NCI-H510A treated with DMSO at 0.1 percent for 48 hours (cell line): Measurements from ENCODE around the gene KLF16.
"Not testable (repeated sequence)": the region's sequence is repeated elsewhere in the genome, so short reads cannot be mapped to it uniquely, and the experiment has no call there.

Experiments
- DNase-seq: peaks from one replicate; lab custom pipeline; 2025; lab: John Stamatoyannopoulos, UW

The KLF16 gene

DNA sequence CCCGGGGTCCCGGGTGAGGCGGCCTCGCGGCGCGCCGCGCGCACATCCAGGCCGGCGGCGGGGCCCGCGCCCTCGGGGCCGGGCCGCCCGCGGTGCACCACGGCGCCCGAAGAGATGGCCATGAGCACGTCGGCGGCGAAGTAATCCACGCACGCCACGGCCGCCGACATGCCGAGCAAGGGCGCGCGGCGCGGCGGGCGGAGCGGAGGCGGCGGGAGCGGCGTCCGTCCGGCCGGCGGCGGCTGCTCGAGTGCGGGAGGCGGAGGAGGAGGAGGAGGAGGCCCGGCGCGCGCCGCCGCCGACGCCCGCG lies at the start of gene KLF16:
TSS of gene KLF16 (minus strand) at position 252 of the 310 bp plus-strand sequence. CDS start at position 170, 82 bp downstream.
- no peak for DNase-seq

DNA sequence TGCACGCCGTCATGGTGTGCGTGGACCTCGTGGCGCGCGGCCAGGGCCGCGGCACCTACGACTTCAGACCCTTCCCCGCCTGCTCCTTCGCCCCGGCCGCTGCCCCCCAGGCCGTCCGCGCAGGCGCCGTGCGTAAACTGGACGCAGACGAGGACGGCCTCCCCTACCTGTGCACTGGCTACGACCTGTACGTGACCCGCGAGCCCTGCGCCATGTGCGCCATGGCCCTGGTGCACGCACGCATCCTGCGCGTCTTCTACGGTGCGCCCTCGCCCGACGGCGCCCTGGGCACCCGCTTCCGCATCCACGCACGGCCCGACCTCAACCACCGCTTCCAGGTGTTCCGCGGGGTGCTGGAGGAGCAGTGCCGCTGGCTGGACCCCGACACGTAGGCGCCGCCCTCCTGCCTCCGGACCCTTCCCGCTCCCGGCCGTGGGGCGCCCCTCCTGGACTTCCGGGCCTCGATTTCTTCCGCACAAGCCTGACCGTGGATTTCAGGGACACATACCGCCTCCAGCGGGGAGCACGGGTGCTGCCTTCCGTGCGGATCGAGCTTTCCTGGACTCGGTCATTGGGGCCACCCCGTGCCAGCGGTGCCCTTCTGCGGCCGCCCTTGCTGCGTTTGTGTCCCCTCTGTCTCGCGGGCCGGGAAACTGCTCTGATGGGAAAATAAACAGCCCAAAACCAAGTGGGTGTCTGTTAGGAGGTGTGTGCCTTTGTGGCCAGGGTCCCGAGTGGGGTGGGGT lies 49.6 kb upstream of the KLF16 start:
- DNase-seq, result no peak

DNA sequence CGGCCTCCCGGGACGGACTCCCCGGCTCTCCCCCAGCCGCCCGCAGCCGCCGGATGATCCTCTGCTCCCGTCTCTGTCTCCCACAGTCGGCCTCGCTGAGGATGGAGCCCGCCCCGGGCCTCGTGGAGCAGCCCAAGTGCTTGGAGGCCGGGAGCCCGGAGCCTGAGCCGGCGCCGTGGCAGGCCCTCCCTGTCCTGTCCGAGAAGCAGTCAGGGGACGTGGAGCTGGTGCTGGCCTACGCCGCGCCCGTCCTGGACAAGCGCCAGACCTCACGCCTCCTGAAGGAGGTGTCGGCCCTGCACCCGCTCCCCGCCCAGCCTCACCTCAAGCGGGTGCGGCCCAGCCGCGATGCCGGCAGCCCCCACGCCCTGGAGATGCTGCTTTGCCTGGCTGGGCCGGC lies 48.6 kb upstream of the KLF16 start:
- DNase-seq, result no peak

DNA sequence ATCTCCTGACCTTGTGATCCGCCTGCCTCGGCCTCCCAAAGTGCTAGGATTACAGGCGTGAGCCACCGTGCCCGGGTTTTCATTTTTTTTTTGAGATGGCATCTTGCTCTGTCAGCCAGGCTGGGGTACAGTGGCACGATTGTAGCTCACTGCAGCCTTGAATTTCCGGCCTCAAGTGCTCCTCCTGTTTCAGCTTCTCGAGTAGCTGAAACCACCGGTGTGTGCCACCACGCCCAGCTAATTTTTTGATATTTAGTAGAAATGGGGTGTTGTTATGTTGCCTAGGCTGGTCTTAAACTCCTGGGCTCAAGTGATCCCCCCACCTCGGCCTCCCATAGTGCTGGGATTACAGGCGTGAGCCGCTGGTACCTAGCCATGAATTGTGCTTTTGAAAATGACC lies 47.7 kb upstream of the KLF16 start:
- no peak for DNase-seq

DNA sequence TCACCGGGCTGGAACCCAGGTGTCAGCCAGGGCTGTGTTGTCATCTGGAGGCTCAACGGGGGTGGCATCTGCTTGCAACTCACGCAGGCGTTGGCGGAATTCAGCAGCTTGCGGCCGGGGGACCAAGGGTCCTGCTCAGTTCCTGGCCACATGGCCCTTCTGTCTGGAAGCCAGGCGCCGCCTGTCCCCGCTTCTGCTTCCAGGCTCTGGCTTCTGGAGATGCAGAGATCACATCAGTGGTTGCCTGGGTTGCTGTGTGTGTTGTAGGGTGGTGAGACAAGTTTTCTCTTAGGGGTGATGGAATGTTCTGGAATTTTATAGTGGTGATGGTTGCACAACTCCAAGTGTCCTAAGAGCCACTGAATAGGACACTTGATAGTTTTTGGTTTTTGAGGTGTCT lies 46.8 kb upstream of the KLF16 start:
- no peak for DNase-seq

DNA sequence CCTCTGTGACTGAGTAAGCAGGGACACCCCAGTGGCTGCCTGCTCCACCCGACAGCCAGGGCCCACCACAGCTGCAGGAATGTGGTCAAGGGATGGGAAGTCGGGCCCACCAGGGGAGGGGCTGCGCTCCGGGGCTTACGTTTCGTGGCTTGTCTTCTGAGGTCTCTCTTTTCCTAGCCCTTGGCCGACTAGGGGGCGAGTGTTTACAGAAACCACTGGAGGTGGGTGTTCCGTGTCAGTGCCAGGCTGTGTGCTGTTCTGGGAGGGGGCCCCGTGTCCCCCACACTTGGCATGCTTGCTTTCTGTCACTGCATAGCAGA lies 46.3 kb upstream of the KLF16 start:
- no peak for DNase-seq

DNA sequence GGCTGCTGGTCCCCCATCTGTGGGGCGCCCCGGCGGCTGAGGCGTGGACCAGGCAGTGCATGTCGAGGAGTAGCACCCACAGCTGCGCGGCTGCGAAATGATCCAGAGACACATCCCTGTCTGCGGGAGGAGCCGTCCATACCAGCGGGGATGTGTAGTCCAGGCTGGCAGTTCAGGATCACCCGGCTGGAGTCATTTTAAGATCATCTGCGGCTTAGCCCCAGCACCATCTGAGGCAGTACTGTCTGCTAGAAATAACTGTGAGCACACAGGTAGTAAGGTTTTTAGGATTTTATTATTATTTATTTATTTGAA lies 44.9 kb upstream of the KLF16 start:
- no peak for DNase-seq

DNA sequence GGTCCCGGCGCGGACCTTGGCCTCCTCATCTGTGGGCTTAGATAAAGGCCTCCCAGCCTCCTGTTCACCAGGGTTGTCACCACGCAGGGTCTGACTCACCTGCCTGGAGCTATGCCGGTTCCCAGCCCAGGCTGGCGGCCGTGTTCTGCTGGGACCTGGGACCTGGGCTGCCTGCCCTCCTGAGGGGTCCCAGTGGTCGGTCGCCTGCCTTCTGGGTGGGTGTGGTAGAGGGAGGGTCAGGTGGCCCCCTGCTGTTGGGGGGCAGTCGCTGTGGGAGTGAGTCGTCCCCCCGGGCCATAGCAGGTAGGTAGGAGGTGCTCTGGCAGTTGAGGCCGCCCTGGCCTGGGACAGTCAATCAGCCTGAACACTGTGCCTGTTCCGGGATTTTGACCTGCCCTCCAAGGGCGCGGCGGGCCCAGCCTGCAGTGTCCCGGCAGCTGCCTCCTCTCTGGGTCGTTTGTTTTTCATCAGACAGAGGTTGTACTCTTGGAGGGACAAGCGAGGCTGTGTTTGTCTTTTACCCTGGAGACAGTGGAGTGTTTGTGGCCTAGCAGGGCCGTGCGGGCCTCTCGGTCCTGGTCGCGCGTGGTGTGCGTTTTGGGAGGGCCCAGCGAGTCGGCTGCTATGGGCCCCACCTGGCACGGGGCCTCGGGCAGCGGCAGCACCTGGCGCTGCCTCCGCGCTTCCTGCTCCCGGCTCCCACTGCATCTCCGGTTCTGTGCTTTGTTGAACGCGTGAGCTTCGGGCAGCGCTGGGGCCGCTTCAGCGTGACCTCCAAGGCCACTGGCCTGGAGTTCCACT lies 44.4 kb upstream of the KLF16 start:
- DNase-seq, result no peak

DNA sequence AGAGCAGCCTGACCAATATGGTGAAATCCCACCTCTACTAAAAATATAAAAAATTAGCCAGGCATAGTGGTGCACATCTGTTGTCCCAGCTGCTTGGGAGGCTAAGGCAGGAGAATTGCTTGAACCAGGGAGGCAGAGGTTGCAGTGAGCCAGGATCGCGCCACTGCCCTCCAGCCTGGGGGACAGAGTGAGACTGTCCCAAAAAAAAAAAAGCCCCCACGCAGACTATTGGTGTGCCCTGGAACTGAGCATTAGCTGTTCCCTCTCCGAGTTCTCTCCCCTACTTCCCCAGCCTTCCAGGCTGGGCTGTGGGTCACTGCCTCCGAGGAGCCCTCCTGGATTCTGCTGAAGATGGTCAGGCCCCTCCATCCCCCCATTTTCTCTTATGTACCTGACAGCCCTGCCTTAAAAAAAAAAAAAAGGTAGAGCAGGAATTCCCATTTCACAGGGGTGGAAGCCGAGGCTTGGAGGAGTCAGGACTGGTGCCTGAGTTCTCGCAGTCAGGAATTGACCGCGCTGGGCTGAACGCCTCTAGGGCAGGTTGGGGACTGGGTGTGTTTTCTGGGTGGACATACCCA lies 43.7 kb upstream of the KLF16 start:
- no peak for DNase-seq

DNA sequence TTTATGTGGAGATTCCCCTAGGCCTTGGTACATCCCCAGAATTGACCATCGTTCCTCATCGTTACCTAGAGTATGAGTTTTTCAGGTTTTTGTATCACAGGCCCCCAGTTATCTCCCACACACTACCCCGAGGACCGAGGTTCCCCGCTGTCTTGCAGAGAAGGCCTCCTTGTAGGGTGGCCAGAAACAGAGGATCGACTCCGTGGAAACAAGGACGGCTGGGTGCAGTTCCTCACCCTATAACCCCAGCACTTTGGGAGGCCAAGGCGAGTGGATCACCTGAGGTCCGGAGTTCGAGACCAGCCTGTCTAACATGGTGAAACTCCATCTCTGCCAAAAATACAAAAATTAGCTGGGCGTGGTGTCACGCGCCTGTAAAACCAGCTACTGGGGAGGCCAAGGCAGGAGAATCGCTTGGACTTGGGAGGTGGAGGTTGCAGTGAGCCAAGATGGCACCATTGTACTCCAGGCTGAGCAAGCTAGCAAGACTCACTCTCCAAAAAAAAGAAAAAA lies 42.5 kb upstream of the KLF16 start:
- no peak for DNase-seq

DNA sequence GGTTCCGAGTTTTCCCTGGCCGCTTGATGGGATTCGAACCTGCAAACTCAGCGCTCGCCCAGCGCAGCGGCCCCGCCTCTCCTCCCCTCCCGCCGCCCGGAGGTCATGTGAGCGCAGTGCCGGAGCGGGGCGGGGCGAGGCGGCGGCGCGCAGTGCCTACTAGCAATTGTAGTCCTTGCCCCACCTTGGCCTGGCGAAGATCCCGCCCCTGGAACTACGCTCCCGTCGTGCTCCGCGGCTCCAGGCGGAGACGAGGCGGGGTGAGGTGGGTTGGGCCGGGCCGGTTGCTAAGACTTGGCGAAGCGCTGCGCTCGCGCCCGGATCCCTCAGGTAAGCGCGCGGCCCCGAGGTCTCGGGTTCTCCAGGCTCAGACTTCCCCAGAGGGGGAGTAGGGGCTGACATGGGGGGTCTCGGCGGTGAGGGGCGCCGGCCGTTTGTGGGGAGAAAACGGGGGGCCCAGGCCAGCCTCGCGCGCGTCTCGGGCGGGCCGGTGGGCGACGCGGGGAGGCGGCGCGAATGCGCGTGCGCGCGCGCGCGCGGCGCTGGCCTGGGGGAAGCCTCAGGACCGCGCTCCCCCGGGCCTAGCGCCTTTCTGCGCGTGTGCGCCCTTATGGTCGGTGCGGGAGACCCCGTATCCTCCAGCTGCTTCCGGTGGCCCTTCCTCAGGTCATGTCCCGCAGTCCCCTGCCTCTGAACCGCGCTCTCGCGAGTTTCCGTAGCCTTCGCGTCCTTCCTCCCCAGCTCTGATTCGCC lies 41.9 kb upstream of the KLF16 start, which contains the start of the genes ADAT3 and SCAMP4:
TSS of gene ADAT3 (plus strand) at position 290 of the 753 bp plus-strand sequence. CDS start 6,649 bp downstream, outside the sequence.
TSS of gene SCAMP4 (plus strand) at position 290 of the 753 bp plus-strand sequence. CDS start 9,621 bp downstream, outside the sequence.
- peak; percentile 92 for DNase-seq

DNA sequence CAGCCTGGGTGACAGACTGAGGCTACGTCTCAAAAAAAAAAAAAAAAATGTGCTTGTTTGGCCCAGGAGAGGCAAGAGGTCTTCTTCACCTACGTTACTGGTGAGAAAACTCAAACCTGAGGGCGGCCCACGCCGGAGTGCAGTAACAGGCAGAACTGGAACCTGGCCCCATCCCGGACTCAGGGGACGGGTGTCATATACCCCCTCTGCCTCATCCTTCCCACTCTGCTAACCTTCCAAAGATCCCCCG lies 41.4 kb upstream of the KLF16 start:
- no peak for DNase-seq

DNA sequence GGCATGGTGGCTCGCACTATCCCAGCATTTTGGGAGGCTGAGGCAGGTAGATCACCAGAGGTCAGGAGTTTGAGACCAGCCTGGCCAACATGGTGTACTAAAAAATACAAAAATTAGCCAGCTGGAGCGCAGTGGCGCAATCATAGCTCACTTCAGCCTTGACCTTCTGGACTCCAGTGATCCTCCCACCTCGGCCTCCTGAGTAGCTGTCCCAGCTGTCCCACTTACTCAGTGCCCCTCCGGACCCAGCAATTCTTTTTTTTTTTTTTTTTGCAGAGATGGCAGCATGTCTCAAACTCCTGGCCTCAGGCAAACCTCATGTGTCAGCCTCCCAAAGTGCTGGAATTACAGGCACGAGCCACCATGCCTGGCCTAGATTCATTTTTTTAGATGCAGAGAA lies 39.5 kb upstream of the KLF16 start:
- no peak for DNase-seq

DNA sequence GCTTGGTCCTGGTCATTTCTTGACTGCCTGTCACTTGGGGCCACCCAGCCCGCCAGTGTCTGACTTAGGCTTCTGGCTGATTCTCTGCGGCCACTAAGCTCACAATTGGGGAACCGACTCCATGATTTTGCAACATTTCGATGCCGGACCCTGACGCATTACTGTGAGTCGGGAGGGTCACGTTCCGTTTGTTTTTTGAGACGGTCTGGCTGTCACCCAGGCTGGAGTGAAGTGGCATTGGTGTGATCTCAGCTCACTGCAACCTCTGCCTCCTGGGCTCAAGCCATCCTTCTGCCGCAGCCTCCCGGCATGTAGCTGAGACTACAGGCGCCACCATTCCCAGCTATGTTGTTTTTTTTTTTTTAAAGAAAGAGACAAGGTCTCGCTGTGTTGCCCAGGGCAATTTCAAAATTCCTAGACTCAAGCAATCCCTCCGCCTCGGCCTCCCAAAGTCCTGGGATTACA lies 38.6 kb upstream of the KLF16 start:
- no peak for DNase-seq

DNA sequence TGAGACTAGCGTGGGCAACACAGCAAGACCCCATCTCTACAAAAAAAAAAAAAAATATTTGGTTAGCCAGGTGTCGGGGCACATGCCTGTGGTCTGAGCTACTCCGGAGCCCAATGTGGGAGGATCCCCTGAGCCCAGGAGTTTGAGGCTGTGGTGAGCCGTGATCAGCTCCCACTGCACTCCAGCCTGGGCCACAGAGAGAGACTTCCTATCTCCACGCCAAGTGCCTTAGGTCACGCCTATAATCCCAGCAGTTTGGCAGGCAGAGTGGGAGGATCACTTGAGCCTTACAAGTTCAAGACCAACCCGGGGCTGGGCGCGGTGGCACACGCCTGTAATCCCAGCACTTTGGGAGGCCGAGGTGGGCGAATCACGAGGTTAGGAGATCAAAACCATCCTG lies 33.1 kb upstream of the KLF16 start:
- no peak for DNase-seq

DNA sequence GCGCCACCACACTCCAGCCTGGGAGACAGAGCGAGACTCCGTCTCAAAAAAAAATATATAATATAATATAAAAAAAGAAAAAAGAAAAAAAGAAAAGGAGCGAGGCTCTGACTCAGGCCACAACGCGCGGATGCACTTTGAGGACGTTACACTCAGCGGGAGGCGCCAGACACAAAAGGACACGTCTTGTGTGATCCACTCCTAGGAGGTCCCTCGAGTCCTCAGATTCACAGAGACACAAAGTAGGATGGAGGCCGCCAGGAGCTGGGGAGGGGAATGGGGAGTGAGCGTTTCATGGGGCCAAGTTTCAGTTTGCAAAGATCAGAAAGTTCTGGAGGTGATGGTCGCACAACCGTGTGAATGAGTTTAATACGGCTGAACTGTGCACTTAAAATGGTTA lies 30.4 kb upstream of the KLF16 start:
- no peak for DNase-seq

DNA sequence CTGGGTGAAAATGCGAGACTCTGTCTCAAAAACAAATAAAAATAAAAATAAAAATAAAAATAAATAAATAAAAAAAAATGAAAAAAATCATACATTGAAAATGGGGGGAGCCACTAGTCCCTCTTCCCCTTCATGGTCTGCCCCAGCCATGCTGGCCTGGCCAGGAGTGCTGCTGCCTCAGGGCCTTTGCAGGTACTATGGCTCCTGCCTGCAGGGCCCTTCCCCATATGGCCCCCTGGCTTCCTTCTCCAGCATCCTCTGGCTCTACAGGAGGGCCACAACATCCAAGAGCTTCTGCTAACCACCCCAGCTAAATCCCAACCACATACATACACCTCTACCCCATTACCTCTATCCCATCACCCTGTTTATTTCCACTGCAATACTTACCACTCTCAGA lies 26.5 kb upstream of the KLF16 start:
- DNase-seq, result no peak

DNA sequence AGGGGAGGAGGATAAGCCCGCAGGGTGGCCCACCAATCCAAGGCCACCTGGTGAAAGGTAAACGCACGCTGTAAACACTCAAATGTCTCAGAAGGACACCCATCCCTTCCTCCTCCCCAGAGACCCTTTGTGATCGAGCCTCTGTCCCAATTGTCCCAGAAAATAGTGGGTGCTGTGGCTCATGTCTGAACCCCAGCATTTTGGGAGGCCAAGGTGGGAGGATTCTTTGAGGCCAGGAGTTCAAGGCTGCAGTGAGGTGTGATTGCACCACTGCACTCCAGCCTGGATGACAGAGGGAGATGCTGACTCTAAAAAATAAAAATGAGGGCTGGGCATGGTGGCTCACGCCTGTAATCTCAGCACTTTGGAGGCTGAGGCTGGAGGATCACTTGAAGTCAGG lies 25.0 kb upstream of the KLF16 start:
- no peak for DNase-seq

DNA sequence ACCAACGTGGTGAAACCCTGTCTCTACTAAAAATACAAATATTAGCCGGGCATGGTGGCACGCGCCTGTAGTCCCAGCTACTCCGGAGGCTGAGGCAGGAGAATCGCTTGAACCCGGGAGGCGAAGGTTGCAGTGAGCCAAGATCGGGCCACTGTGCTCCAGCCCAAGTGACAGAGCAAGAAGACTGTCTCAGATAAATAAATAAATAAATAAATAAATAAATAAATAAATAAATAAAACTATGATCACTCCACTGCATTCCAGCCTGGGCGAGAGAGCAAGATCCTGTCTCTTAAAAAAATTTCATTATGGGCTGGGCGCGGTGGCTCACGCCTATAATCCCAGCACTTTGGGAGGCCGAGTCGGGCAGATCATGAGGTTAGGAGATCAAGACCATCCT lies 23.0 kb upstream of the KLF16 start:
- DNase-seq, result not testable (repeated sequence)

DNA sequence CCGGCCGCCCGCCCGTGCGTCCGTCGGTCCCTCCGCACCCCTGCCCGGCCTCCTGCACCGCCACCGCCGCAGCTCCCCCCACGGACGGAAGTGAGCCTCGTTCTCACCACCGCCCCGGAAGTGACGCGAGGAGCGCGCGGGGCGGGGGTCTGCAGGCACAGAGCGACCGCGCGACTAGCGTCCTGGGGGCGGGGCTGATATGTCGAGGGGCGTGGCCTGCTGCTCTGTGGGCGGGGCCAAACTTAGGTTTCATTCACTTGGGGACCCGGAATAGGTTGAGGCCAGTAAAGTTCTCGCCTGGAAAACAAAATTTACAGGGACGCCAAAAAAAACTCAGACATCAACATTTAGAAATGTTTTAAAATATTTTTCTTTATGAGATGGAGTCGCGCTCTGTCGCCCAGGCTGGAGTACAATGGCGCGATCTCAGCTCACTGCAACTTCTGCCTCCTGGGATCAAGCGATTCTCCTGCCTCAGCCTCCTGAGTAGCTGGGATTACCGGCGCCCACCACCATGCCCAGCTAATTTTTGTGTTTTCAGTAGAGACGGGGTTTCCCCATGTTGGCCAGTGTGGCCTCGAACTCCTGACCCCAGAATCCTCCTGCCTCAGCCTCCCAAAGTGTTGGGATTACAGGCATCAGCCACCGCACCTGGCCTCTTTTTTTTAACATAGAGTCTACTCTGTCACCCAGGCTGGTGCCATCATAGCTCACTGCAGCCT lies 22.2 kb upstream of the KLF16 start, which contains the start of gene ABHD17A:
TSS of gene ABHD17A (minus strand) at position 99 of the 722 bp plus-strand sequence. CDS start 3,930 bp downstream, outside the sequence.
- DNase-seq, result peak; percentile 62

DNA sequence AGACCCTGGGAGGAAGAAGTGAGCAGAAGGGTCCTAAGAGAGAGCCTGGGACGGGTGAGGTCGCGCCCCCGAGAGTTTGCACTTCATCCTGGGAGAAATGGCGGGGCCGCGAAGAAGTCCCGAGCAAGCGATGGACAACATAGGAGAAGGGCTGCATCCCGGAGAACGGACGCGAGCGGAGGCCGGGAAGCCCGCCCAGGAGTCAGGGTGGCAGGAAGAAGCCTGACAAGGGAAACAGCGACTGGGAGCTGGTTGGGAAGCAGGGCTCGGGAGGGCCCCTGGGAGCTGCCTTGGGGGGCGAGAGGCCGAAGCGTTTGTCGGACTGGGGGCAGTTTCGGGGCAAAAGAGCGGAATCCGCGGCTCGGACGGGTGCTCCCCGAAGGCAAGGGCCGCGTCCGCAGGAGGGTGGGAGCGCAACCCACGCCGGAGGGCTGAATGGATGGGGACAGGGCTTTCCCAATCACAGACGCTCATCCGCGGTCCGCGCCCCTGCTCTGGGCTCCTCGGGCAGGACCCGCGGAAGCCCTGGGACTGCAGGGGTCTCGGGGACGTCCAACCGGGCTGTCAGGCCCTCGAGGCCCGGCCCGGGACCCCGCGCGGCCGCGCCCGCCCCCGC lies 21.4 kb upstream of the KLF16 start:
- DNase-seq, result no peak
